Vagina (tissue), 2 donors: Measurements from ENCODE around the gene PRKAG3. TPM values are rescaled to one million over a fixed set of nuclear protein-coding genes. Genes with fewer than 3 reads are reported as not detected.

Experiments
- DNase-seq, 2 donors: peaks; one replicate each; pipeline ENCODE4 v3.0.0-alpha.2; 2017; ENCODE audit errors: extremely low spot score in 2 of 2
- H3K27ac ChIP-seq: fragments of 200-600 bp; sonication (generic); one replicate; pipeline ENCODE4 v1.5.1; 2019
- H3K27me3 ChIP-seq: fragments of 200-600 bp; sonication (generic); one replicate; pipeline ENCODE4 v1.5.1; 2019
- H3K36me3 ChIP-seq, 2 donors: fragments of 200-600 bp; sonication (generic); one replicate each; pipeline ENCODE4 v1.5.1; 2017 to 2019
- H3K4me1 ChIP-seq: fragments of 200-600 bp; sonication (generic); one replicate; pipeline ENCODE4 v1.5.1; 2019
- H3K4me3 ChIP-seq, 2 donors: fragments of 200-600 bp; sonication (generic); 1 replicate in 1 of 2; 2 replicates in 1 of 2; pipeline ENCODE4 v1.5.1; 2016 to 2019
- H3K9me3 ChIP-seq: fragments of 200-600 bp; sonication (generic); one replicate; pipeline ENCODE4 v1.5.1; 2019
- POLR2A ChIP-seq, 2 donors: fragments of 450-650 bp; IDR thresholded peaks; one replicate each; pipeline ENCODE4 v1.6.1; 2017; ENCODE audit warnings: antibody characterized with exemption in 2 of 2, mild to moderate bottlenecking in 2 of 2, moderate library complexity in 2 of 2
- POLR2AphosphoS5 ChIP-seq, 2 donors: sonication (generic); formaldehyde crosslinking; IDR thresholded peaks; one replicate each; pipeline ENCODE4 v1.9.0; 2017; ENCODE audit warnings: antibody characterized with exemption in 2 of 2, mild to moderate bottlenecking in 2 of 2, low read depth in 1 of 2; ENCODE audit not compliant: insufficient read depth in 1 of 2
- intact Hi-C: fragments of 100-400 bp; cut with DNase I; formaldehyde crosslinking; loops from one replicate; pipeline ENCODE4 v1.15.1; 2023
- total RNA-seq: library from RNA; depleted of rRNA; stranded (reverse); fragments of >200 nt; gene quantifications from one replicate; pipeline ENCODE4 v1.2.3, GENCODE V29; 2016
- TF ChIP-seq, protein P1 (sequence below), 3 experiments: fragments of 450-650 bp in 2 of 3; fragments of 200-600 bp in 1 of 3; sonication (generic) in 1 of 3; IDR thresholded peaks; one replicate each; pipeline ENCODE4 v1.5.1; 2017 to 2019; ENCODE audit warnings: antibody characterized with exemption in 3 of 3, mild to moderate bottlenecking in 2 of 3, moderate library complexity in 2 of 3

Gene PRKAG3
- total RNA-seq, 1 donor from 2014 or later, result not detected

DNA sequence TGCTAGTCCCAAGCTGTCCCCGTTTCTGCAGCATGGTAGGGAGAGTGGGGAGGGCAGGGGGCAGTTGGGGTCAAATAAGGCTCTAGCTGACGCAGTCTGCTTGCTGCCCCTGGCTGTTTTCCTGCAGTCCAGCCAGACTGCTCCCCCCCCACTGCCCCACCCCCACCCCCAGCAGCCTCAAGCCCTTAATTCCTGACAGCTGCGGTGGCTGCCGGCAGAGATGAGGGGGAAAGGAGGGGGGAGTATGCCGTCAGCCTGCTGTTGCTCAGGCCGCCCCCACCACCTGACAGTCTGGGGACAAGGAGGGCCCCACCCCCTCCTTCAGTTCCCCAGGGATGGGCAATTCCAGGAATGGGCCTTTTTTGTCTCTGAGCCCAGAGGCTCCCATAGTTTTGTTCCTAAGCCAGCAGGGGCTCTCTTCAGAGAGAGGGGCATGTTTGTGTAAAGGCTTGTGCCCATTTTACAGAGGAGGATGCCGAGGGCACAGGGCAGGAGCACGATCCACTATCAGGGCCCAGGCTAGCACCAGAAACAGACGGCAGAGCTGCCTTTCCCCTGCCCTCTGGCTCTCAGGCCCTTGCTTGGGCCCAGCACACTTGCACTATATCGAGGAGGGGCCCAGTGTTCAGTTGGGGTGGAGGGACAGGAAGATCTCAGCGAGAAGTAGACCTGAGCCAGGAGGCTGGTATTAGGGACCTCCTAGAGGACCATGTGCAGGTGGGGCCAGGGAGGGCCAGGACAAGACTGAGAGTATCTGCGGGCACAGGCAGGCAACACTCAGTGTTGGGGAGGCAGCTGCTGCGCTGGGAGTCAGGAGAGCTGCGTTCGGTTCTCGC, 47.5 kb upstream of the PRKAG3 start:
- peaks cover 11% of the 10 kb centered on the region for H3K27me3 ChIP-seq

DNA sequence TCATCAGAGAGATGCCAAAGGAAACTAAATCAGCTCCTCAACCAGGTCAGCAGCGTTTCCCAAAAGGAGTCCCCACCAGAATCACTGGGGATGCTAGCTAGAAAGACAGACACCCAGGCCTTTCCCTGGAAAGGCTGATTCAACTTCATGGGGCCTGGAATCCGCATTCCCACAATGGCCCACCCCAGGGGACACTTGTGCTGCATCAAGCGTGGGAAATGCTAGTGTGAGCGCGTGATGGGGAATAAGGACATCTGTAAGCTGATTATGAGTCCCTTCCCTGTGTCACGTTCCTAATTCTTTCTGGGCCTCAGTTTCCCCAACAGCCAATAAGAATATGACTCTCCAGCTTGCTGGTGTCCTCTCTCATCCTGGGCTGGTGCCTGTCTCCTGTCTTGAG, 46.9 kb upstream of the PRKAG3 start:
- Histone ChIP-seq H3K4me1 (peaks cover 30% of the 10 kb centered on the region), H3K4me3 (no peak overlapping the region), H3K27me3 (peaks cover 11% of the 10 kb centered on the region), H3K9me3 (no peaks in the 10 kb centered on the region), H3K36me3 (no peaks in the 10 kb centered on the region), H3K27ac (no peak overlapping the region)
- DNase-seq, result no peak
- intact Hi-C loops, result no loop called here
- TF ChIP-seq POLR2AphosphoS5 (IDR thresholded peaks at IDR 0.05; ENCODE audit: insufficient read depth in 1 of 2, low read depth in 1 of 2) (no peak), POLR2A (IDR thresholded peaks at IDR 0.05) (no peak)
- TF ChIP-seq, protein P1, sequence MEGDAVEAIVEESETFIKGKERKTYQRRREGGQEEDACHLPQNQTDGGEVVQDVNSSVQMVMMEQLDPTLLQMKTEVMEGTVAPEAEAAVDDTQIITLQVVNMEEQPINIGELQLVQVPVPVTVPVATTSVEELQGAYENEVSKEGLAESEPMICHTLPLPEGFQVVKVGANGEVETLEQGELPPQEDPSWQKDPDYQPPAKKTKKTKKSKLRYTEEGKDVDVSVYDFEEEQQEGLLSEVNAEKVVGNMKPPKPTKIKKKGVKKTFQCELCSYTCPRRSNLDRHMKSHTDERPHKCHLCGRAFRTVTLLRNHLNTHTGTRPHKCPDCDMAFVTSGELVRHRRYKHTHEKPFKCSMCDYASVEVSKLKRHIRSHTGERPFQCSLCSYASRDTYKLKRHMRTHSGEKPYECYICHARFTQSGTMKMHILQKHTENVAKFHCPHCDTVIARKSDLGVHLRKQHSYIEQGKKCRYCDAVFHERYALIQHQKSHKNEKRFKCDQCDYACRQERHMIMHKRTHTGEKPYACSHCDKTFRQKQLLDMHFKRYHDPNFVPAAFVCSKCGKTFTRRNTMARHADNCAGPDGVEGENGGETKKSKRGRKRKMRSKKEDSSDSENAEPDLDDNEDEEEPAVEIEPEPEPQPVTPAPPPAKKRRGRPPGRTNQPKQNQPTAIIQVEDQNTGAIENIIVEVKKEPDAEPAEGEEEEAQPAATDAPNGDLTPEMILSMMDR (IDR thresholded peaks at IDR 0.05), result no peak

More for the DNA sequence above, 47.5 kb upstream of the PRKAG3 start:
- Histone ChIP-seq H3K9me3 (no peaks in the 10 kb centered on the region), H3K27ac (no peak overlapping the region), H3K4me3 (no peak overlapping the region), H3K36me3 (no peaks in the 10 kb centered on the region), H3K4me1 (peaks cover 36% of the 10 kb centered on the region)
- TF ChIP-seq, protein P1 (IDR thresholded peaks at IDR 0.05), result no peak
- no peak for TF ChIP-seq POLR2AphosphoS5 (IDR thresholded peaks at IDR 0.05; ENCODE audit: insufficient read depth in 1 of 2, low read depth in 1 of 2)
- TF ChIP-seq POLR2A (IDR thresholded peaks at IDR 0.05), result no peak
- no peak for DNase-seq
- intact Hi-C loops, result no loop called here

DNA sequence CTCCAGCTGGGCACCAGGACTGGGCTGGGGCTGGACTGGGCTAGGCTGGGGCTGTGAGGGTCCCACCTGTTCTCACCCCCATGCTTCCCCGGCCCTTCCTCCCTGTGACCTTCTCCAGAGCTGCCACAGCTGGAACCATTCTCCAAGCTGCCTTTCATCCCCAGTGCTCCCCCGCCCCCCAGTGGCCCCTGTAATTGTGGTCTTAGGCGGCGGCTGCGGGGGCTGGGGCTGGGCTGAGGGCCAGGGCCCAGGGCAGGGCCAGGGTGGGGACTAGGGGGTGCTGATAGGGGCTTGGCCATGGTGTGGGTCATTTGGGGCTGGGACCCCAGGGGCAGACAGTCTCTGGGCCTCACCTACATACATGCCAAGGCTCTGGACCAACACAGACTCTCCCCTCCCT, 46.3 kb upstream of the PRKAG3 start:
- Histone ChIP-seq H3K27me3 (peaks cover 11% of the 10 kb centered on the region), H3K36me3 (no peaks in the 10 kb centered on the region), H3K4me3 (no peak overlapping the region), H3K4me1 (peaks cover 24% of the 10 kb centered on the region), H3K9me3 (no peaks in the 10 kb centered on the region), H3K27ac (no peak overlapping the region)
- TF ChIP-seq POLR2AphosphoS5 (IDR thresholded peaks at IDR 0.05; ENCODE audit: insufficient read depth in 1 of 2, low read depth in 1 of 2), result no peak
- TF ChIP-seq, protein P1 (IDR thresholded peaks at IDR 0.05), result no peak
- TF ChIP-seq POLR2A (IDR thresholded peaks at IDR 0.05), result no peak
- intact Hi-C loops, result no loop called here
- DNase-seq, result no peak

DNA sequence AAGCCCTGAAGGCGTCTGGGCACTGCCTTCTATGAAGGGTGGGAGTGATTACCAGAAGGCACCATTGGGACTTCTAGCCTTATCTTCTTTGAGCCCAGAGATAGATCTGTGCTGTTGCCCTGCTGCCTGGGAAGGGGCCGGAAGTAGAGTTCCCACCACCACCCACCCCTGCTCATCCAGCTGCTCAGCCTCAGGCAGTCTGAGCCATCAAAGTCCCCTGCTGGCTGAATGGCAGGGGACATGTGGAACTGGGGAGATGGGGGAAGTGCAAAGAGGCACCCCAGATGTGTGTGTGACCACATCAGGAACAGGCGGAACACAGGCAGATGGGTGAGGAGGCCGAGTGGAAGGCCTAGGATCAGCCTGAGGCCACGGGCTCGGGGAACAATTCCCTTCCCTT, 45.7 kb upstream of the PRKAG3 start:
- TF ChIP-seq POLR2A (IDR thresholded peaks at IDR 0.05) (no peak), POLR2AphosphoS5 (IDR thresholded peaks at IDR 0.05; ENCODE audit: insufficient read depth in 1 of 2, low read depth in 1 of 2) (no peak)
- TF ChIP-seq, protein P1 (IDR thresholded peaks at IDR 0.05), result no peak
- Histone ChIP-seq H3K4me1 (peaks cover 19% of the 10 kb centered on the region), H3K27me3 (peaks cover 16% of the 10 kb centered on the region), H3K27ac (no peak overlapping the region), H3K4me3 (no peak overlapping the region), H3K9me3 (no peaks in the 10 kb centered on the region), H3K36me3 (no peaks in the 10 kb centered on the region)
- intact Hi-C loops, result no loop called here
- DNase-seq, result no peak

DNA sequence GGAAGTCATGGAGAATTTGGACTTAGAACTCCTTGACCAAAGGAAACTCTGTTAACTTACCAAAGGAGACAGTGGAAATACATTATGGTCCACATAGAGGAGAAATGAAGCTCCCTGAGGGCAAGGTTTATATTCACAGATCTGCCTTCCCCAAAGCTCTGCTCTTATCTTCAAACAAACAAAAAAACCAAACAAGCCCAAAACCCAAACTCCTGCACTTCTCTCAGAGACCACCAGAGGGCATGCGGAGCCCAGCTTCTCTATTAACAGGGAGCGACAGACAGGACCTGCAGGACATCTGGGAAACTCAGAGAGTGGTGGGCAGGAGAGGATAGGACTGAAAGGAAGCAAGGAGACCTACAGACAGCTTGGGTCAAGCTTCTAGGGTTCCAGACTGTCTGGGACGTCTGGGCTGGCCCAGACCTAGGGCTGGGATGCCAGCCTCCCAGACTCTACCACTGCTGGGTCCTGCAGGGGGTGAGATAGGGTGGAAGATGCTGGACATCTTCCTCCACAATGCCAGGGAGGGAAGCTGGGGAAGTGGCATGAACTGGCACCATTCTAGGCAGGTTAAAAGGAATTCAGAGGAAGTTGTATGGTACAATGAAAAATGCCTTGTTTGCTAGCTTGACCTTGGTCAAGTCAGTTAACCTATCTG, 45.1 kb upstream of the PRKAG3 start:
- Histone ChIP-seq H3K27ac (no peak overlapping the region), H3K36me3 (no peaks in the 10 kb centered on the region), H3K4me3 (no peak overlapping the region), H3K27me3 (peaks cover 16% of the 10 kb centered on the region), H3K9me3 (no peaks in the 10 kb centered on the region), H3K4me1 (peaks cover 16% of the 10 kb centered on the region)
- DNase-seq, result no peak
- TF ChIP-seq POLR2A (IDR thresholded peaks at IDR 0.05), result no peak
- TF ChIP-seq, protein P1 (IDR thresholded peaks at IDR 0.05), result peak; percentile 77 to 92 (median 85)
- TF ChIP-seq POLR2AphosphoS5 (IDR thresholded peaks at IDR 0.05; ENCODE audit: insufficient read depth in 1 of 2, low read depth in 1 of 2), result no peak
- intact Hi-C loops, result no loop called here
